Caco-2 (cell line): ENCODE data around the gene KIF26B. TPM values are rescaled to one million over a fixed set of nuclear protein-coding genes. Genes with fewer than 3 reads are reported as not detected.

ENCODE experiments used
- BruUV-seq: library from RNA; stranded (reverse); fragments of 400-500 nt; replicated peaks from 2 replicates; lab custom pipeline; 2021; lab: Mats Ljungman, UMichigan
- CTCF ChIA-PET: fragments of 300-600 bp; sonication (Branson Sonifier 250); formaldehyde crosslinking; loops from one replicate; lab custom pipeline; 2022; ENCODE audit warnings: antibody characterized with exemption; lab: Charles Lee
- POLR2A ChIA-PET: fragments of 300-600 bp; sonication (Branson Sonifier 250); formaldehyde crosslinking; loops from one replicate; lab custom pipeline; 2022; ENCODE audit warnings: antibody characterized with exemption; lab: Charles Lee
- DNase-seq, 2 experiments: peaks; one replicate each; pipeline versions ENCODE4 v3.0.0 to v3.0.0-alpha.2; 2020 to 2022
- H3K27me3 ChIP-seq: replicated peaks from 2 replicates; pipeline ENCODE4 v1.6.0; 2011; ENCODE audit warnings: low read length; ENCODE audit not compliant: control insufficient read depth, insufficient read depth
- H3K36me3 ChIP-seq: 2 replicates; pipeline ENCODE4 v1.5.1; 2011; ENCODE audit warnings: low read length; ENCODE audit not compliant: control insufficient read depth, insufficient read depth
- H3K4me1 ChIP-seq: fragments of 250-450 bp; sonication (Bioruptor Pico); 2 replicates; pipeline ENCODE4 v1.5.1; 2020; ENCODE audit warnings: mild to moderate bottlenecking
- H3K4me3 ChIP-seq: 2 replicates; pipeline ENCODE4 v1.5.1; 2011; ENCODE audit warnings: low read depth, mild to moderate bottlenecking, control low read depth, low read length
- H3K9me3 ChIP-seq: fragments of 250-450 bp; sonication (Bioruptor Pico); 2 replicates; pipeline ENCODE4 v1.5.1; 2020; ENCODE audit warnings: mild to moderate bottlenecking, moderate library complexity
- H3K27ac Mint-ChIP-seq: one replicate; pipeline ENCODE4 v1.8.0; 2022; ENCODE audit warnings: mixed read lengths; ENCODE audit not compliant: unreplicated experiment
- H3K27me3 Mint-ChIP-seq: one replicate; pipeline ENCODE4 v1.8.0; 2022; ENCODE audit warnings: mixed read lengths; ENCODE audit not compliant: insufficient read depth, unreplicated experiment
- H3K36me3 Mint-ChIP-seq: one replicate; pipeline ENCODE4 v1.8.0; 2022; ENCODE audit warnings: mild to moderate bottlenecking, mixed read lengths; ENCODE audit not compliant: insufficient read depth, unreplicated experiment
- H3K4me1 Mint-ChIP-seq: one replicate; pipeline ENCODE4 v1.8.0; 2022; ENCODE audit warnings: low read depth, mixed read lengths; ENCODE audit not compliant: unreplicated experiment
- H3K4me3 Mint-ChIP-seq: one replicate; pipeline ENCODE4 v1.8.0; 2022; ENCODE audit warnings: mild to moderate bottlenecking, moderate library complexity, mixed read lengths; ENCODE audit not compliant: unreplicated experiment
- H3K9me3 Mint-ChIP-seq: one replicate; pipeline ENCODE4 v1.8.0; 2022; ENCODE audit warnings: mixed read lengths; ENCODE audit not compliant: unreplicated experiment
- CTCF ChIP-seq, 2 experiments: fragments of 200-600 bp in 1 of 2; IDR thresholded peaks; 1 replicate in 1 of 2; 2 replicates in 1 of 2; pipeline versions ENCODE4 v1.5.1 to v1.8.0; 2011 to 2022; ENCODE audit warnings: antibody characterized with exemption in 1 of 2, control low read depth in 1 of 2, inconsistent platforms in 1 of 2, low read depth in 1 of 2, low read length in 1 of 2, mild to moderate bottlenecking in 1 of 2, moderate library complexity in 1 of 2; ENCODE audit not compliant: insufficient read depth in 1 of 2, severe bottlenecking in 1 of 2, unreplicated experiment in 1 of 2
- intact Hi-C: fragments of 100-400 bp; cut with micrococcal nuclease; formaldehyde crosslinking; loops from one replicate; pipeline ENCODE4 v1.10.0; 2022; ENCODE audit not compliant: unreplicated experiment
- total RNA-seq: library from RNA; stranded (reverse); gene quantifications from 2 replicates; pipeline ENCODE4 v1.2.3, GENCODE V29; 2022

The KIF26B gene
- total RNA-seq, 1 experiment from 2014 or later = 4.9 TPM

DNA sequence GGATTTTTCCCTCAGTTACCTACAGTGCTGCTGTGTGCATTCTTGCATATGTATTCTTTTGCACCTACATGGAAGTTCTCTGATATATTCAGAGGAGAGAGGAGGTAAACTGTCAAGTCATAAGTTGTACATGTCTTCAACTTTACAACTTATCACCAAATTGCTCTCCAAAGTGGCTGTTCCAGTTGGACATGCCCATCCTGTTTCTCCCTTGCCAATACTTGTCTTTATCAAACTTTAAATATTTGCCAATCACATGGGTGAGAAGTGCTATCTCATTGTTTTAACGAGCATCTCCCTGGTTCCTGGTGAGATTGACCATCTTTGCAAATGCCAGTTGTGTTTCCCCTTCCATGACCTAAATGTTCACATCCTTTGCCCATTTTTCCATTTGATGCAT, 88.2 kb downstream of the KIF26B start:
- CTCF ChIA-PET = no interaction called here
- Mint-ChIP-seq H3K27ac (no peak overlapping the region), H3K36me3 (no peaks in the 10 kb centered on the region), H3K4me3 (no peak overlapping the region), H3K9me3 (no peaks in the 10 kb centered on the region), H3K4me1 (peaks cover 5% of the 10 kb centered on the region), H3K27me3 (no peaks in the 10 kb centered on the region)
- BruUV-seq = no TSS peak
- Histone ChIP-seq H3K4me3 (no peak overlapping the region), H3K4me1 (peaks cover 11% of the 10 kb centered on the region), H3K27me3 (no peaks in the 10 kb centered on the region), H3K9me3 (no peaks in the 10 kb centered on the region), H3K36me3 (no peaks in the 10 kb centered on the region)
- DNase-seq = no peak
- TF ChIP-seq CTCF (IDR thresholded peaks at IDR 0.05; ENCODE audit: insufficient read depth in 1 of 2, low read depth in 1 of 2, low read length in 1 of 2, severe bottlenecking in 1 of 2, unreplicated experiment in 1 of 2) = no peak
- POLR2A ChIA-PET = no interaction called here
- intact Hi-C loops = no loop called here

DNA sequence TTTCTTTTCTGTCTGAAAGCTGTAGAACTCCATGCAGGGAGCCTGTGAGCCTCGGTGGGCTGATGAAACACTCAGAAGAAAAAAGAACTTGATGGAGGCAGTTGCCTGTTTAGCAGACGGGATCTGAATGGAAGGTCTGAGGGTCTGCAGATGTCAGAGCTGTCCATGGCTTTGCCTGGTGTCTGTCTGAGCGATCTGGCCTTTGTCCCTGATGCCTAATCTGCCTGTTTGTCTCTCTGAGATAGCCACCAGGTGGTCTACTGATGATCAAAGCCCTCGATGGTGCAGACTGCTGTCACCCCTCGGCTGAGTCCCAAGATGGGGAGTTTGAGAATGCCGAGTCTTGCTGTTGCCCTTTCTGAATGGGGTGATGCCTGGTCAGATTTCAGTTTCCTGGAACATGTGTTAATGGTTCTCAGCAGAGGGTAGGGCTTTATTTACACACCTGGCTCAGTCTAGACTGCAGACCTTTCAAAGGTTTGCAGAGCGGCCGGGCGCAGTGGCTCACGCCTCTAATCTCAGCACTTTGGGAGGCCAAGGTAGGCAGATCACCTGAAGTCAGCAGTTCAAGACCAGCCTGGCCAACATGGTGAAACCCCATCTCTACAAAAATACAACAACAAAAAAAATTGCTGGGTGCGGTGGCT, 90.4 kb downstream of the KIF26B start:
- Mint-ChIP-seq H3K27me3 (no peaks in the 10 kb centered on the region), H3K9me3 (no peaks in the 10 kb centered on the region), H3K4me1 (peaks cover 5% of the 10 kb centered on the region), H3K36me3 (no peaks in the 10 kb centered on the region), H3K27ac (no peak overlapping the region), H3K4me3 (no peak overlapping the region)
- no peak for TF ChIP-seq CTCF (IDR thresholded peaks at IDR 0.05; ENCODE audit: insufficient read depth in 1 of 2, low read depth in 1 of 2, low read length in 1 of 2, severe bottlenecking in 1 of 2, unreplicated experiment in 1 of 2)
- no peak overlapping the region for H3K4me3 ChIP-seq
- ChIA-PET POLR2A (no interaction called here), CTCF (no interaction called here)
- DNase-seq = no peak
- H3K9me3 ChIP-seq = no peaks in the 10 kb centered on the region
- no TSS peak for BruUV-seq
- intact Hi-C loops = no loop called here
- H3K27me3 ChIP-seq = no peaks in the 10 kb centered on the region
- peaks cover 11% of the 10 kb centered on the region for H3K4me1 ChIP-seq
- no peaks in the 10 kb centered on the region for H3K36me3 ChIP-seq

GRCh38 chr1:245246433-245246832, 91.6 kb downstream of the KIF26B start:
- H3K4me3 Mint-ChIP-seq = no peak overlapping the region
- H3K4me1 ChIP-seq = peaks cover 11% of the 10 kb centered on the region
- ChIA-PET POLR2A (no interaction called here), CTCF (no interaction called here)
- H3K27ac Mint-ChIP-seq = no peak overlapping the region
- H3K27me3 Mint-ChIP-seq = no peaks in the 10 kb centered on the region
- H3K4me3 ChIP-seq = no peak overlapping the region
- H3K9me3 ChIP-seq = peaks cover 4% of the 10 kb centered on the region; the same call in 1 of the 2 replicates
- DNase-seq = no peak
- BruUV-seq = no TSS peak
- no peaks in the 10 kb centered on the region for H3K27me3 ChIP-seq
- intact Hi-C loops = no loop called here
- peaks cover 13% of the 10 kb centered on the region for H3K9me3 Mint-ChIP-seq
- no peak for TF ChIP-seq CTCF (IDR thresholded peaks at IDR 0.05; ENCODE audit: insufficient read depth in 1 of 2, low read depth in 1 of 2, low read length in 1 of 2, severe bottlenecking in 1 of 2, unreplicated experiment in 1 of 2)
- no peaks in the 10 kb centered on the region for H3K36me3 ChIP-seq
- no peaks in the 10 kb centered on the region for H3K4me1 Mint-ChIP-seq
- H3K36me3 Mint-ChIP-seq = no peaks in the 10 kb centered on the region
